Mesenchymal stem cell (in vitro differentiated cells and primary cell): ENCODE results near the gene RADIL.

ENCODE experiments used
- DNase-seq: peaks from one replicate; pipeline ENCODE4 v3.0.0-alpha.2; 2013
- H2AFZ ChIP-seq: one replicate; pipeline ENCODE4 v1.6.1; 2013; ENCODE audit warnings: low read depth, mild to moderate bottlenecking, control low read depth, inconsistent platforms, low read length, moderate library complexity
- H2AK5ac ChIP-seq: 2 replicates; pipeline ENCODE4 v1.6.1; 2013; ENCODE audit warnings: low read length, moderate library complexity, mild to moderate bottlenecking, inconsistent platforms; ENCODE audit not compliant: severe bottlenecking
- H2BK120ac ChIP-seq: one replicate; pipeline ENCODE4 v1.6.1; 2013; ENCODE audit warnings: low read depth, mild to moderate bottlenecking, inconsistent platforms, low read length, moderate library complexity
- H2BK12ac ChIP-seq, 2 experiments: one replicate each; pipeline ENCODE4 v1.6.1; 2013; ENCODE audit warnings: inconsistent platforms in 2 of 2, low read length in 2 of 2, mild to moderate bottlenecking in 2 of 2, moderate library complexity in 2 of 2, control low read depth in 1 of 2
- H2BK15ac ChIP-seq: one replicate; pipeline ENCODE4 v1.6.1; 2013; ENCODE audit warnings: mild to moderate bottlenecking, low read depth, inconsistent platforms; ENCODE audit not compliant: poor library complexity, severe bottlenecking
- H2BK5ac ChIP-seq: 2 replicates; pipeline ENCODE4 v1.6.1; 2013; ENCODE audit warnings: low read depth, mild to moderate bottlenecking, low read length, control low read depth, inconsistent platforms; ENCODE audit not compliant: poor library complexity, severe bottlenecking
- H3K14ac ChIP-seq, 2 experiments: one replicate each; pipeline ENCODE4 v1.6.1; 2013; ENCODE audit warnings: inconsistent platforms in 2 of 2, low read length in 2 of 2, control low read depth in 1 of 2, mild to moderate bottlenecking in 1 of 2, moderate library complexity in 1 of 2
- H3K18ac ChIP-seq, 2 experiments: one replicate each; pipeline ENCODE4 v1.6.1; 2013; ENCODE audit warnings: inconsistent platforms in 2 of 2, low read length in 2 of 2, control low read depth in 1 of 2, low read depth in 1 of 2, mild to moderate bottlenecking in 1 of 2
- H3K23ac ChIP-seq, 2 experiments: one replicate each; pipeline ENCODE4 v1.6.1; 2013; ENCODE audit warnings: inconsistent platforms in 2 of 2, low read length in 2 of 2, mild to moderate bottlenecking in 2 of 2, moderate library complexity in 2 of 2, control low read depth in 1 of 2
- H3K27ac ChIP-seq: 2 replicates; pipeline ENCODE4 v1.5.1; 2013; ENCODE audit warnings: mild to moderate bottlenecking, moderate library complexity, low read length, control low read depth, inconsistent platforms; ENCODE audit not compliant: poor library complexity, severe bottlenecking
- H3K27me3 ChIP-seq, 2 experiments: 2 replicates each; pipeline versions ENCODE4 v1.6.1 to v1.7.0; 2013; ENCODE audit warnings: low read length in 2 of 2, mild to moderate bottlenecking in 2 of 2, moderate library complexity in 2 of 2, control low read depth in 1 of 2, inconsistent platforms in 1 of 2; ENCODE audit not compliant: control insufficient read depth in 1 of 2, insufficient read depth in 1 of 2
- H3K36me3 ChIP-seq, 2 experiments: 2 replicates each; pipeline versions ENCODE4 v1.6.1 to v1.7.0; 2013; ENCODE audit warnings: low read length in 2 of 2, control low read depth in 1 of 2, inconsistent platforms in 1 of 2, low read depth in 1 of 2, mild to moderate bottlenecking in 1 of 2; ENCODE audit not compliant: insufficient read depth in 2 of 2, control insufficient read depth in 1 of 2
- H3K4ac ChIP-seq, 2 experiments: one replicate each; pipeline ENCODE4 v1.6.1; 2013; ENCODE audit warnings: inconsistent platforms in 2 of 2, low read length in 2 of 2, mild to moderate bottlenecking in 2 of 2, moderate library complexity in 2 of 2, control low read depth in 1 of 2, low read depth in 1 of 2
- H3K4me1 ChIP-seq: 2 replicates; pipeline ENCODE4 v1.6.1; 2013; ENCODE audit warnings: low read depth, low read length, control low read depth; ENCODE audit not compliant: control insufficient read depth, insufficient read depth
- H3K4me2 ChIP-seq: 2 replicates; pipeline ENCODE4 v1.6.1; 2013; ENCODE audit warnings: low read length, mild to moderate bottlenecking, inconsistent platforms; ENCODE audit not compliant: poor library complexity, severe bottlenecking
- H3K4me3 ChIP-seq, 2 experiments: 2 replicates each; pipeline versions ENCODE4 v1.5.1 to v1.7.0; 2013; ENCODE audit warnings: low read length in 2 of 2, mild to moderate bottlenecking in 2 of 2, control low read depth in 1 of 2, low read depth in 1 of 2; ENCODE audit not compliant: insufficient read depth in 1 of 2
- H3K79me1 ChIP-seq: replicated peaks from 2 replicates; pipeline ENCODE4 v1.6.1; 2013; ENCODE audit warnings: mild to moderate bottlenecking, control low read depth, low read length, inconsistent platforms; ENCODE audit not compliant: poor library complexity, severe bottlenecking
- H3K9ac ChIP-seq: 2 replicates; pipeline ENCODE4 v1.7.0; 2013; ENCODE audit warnings: mild to moderate bottlenecking, low read length, moderate library complexity
- H3K9me3 ChIP-seq: 2 replicates; pipeline ENCODE4 v1.7.0; 2013; ENCODE audit warnings: mild to moderate bottlenecking, low read length; ENCODE audit not compliant: control insufficient read depth
- H4K8ac ChIP-seq: one replicate; pipeline ENCODE4 v1.6.1; 2013; ENCODE audit warnings: inconsistent platforms, mild to moderate bottlenecking, low read length, moderate library complexity
- H4K91ac ChIP-seq: one replicate; pipeline ENCODE4 v1.6.1; 2013; ENCODE audit warnings: mild to moderate bottlenecking, low read length, inconsistent platforms
- WGBS: methylation state at CpG from one replicate; pipeline ENCODE4 v1.1.7; 2013; ENCODE audit warnings: mixed read lengths; 5-methylcytosine and 5-hydroxymethylcytosine counted together

Gene RADIL

GRCh38 chr7:4857189-4857588 lies 26.3 kb downstream of the RADIL start:
- Histone ChIP-seq H3K9ac (no peak overlapping the region), H3K9me3 (peaks cover 2% of the 10 kb centered on the region), H3K27me3 (peaks cover 9 to 10% of the 10 kb centered on the region in 2 experiments), H2BK5ac (no peak overlapping the region), H3K4me1 (no peaks in the 10 kb centered on the region), H3K36me3 (no peaks in the 10 kb centered on the region), H3K79me1 (no peaks in the 10 kb centered on the region), H4K8ac (no peak overlapping the region), H4K91ac (no peak overlapping the region), H3K4me2 (no peak overlapping the region), H2AFZ (no peak overlapping the region), H2BK120ac (no peak overlapping the region), H3K4ac (no peak overlapping the region), H3K27ac (no peak overlapping the region), H2BK15ac (no peak overlapping the region), H2BK12ac (no peak overlapping the region), H3K14ac (no peak overlapping the region), H3K18ac (no peak overlapping the region), H3K4me3 (no peak overlapping the region), H2AK5ac (no peak overlapping the region), H3K23ac (no peak overlapping the region)
- 63% methylated on average over 1 of the region's 3 CpGs for WGBS
- no peak for DNase-seq

- H2AK5ac ChIP-seq = no peak overlapping the region
- no peak overlapping the region for H2BK5ac ChIP-seq
- peaks cover 7 to 9% of the 10 kb centered on the region in 2 experiments for H3K27me3 ChIP-seq
- H3K79me1 ChIP-seq = no peaks in the 10 kb centered on the region
- H3K9ac ChIP-seq = no peak overlapping the region
- H3K4ac ChIP-seq = no peak overlapping the region
- DNase-seq = peak; percentile 37
- H4K91ac ChIP-seq = no peak overlapping the region
- H3K27ac ChIP-seq = no peak overlapping the region
- no peaks in the 10 kb centered on the region for H3K4me1 ChIP-seq
- H3K36me3 ChIP-seq = no peaks in the 10 kb centered on the region
- H3K4me3 ChIP-seq = no peak overlapping the region
- H3K23ac ChIP-seq = no peak overlapping the region
- H3K14ac ChIP-seq = no peak overlapping the region
- H3K4me2 ChIP-seq = no peak overlapping the region
- no peak overlapping the region for H4K8ac ChIP-seq
- 39% methylated on average over 3 of the region's 10 CpGs for WGBS
- no peak overlapping the region for H2BK120ac ChIP-seq
- no peak overlapping the region for H3K18ac ChIP-seq
- no peaks in the 10 kb centered on the region for H3K9me3 ChIP-seq
- no peak overlapping the region for H2BK15ac ChIP-seq
- H2AFZ ChIP-seq = no peak overlapping the region
- H2BK12ac ChIP-seq = no peak overlapping the region
Measured at GRCh38 chr7:4856336-4857057, 27.0 kb downstream of the RADIL start.

GRCh38 chr7:4854916-4855315 lies 28.6 kb downstream of the RADIL start:
- no peaks in the 10 kb centered on the region for H3K79me1 ChIP-seq
- H2BK120ac ChIP-seq = no peak overlapping the region
- H2AK5ac ChIP-seq = no peak overlapping the region
- peaks cover 5% of the 10 kb centered on the region for H3K9me3 ChIP-seq
- H3K4me3 ChIP-seq = no peak overlapping the region
- DNase-seq = peak; percentile 43
- H2AFZ ChIP-seq = no peak overlapping the region
- H3K18ac ChIP-seq = no peak overlapping the region
- no peak overlapping the region for H3K4ac ChIP-seq
- no peak overlapping the region for H3K9ac ChIP-seq
- H2BK5ac ChIP-seq = no peak overlapping the region
- H3K14ac ChIP-seq = no peak overlapping the region
- no peak overlapping the region for H3K23ac ChIP-seq
- H3K4me2 ChIP-seq = no peak overlapping the region
- 32% methylated on average over 3 of the region's 6 CpGs for WGBS
- no peaks in the 10 kb centered on the region for H3K4me1 ChIP-seq
- H2BK12ac ChIP-seq = no peak overlapping the region
- no peak overlapping the region for H4K8ac ChIP-seq
- no peak overlapping the region for H4K91ac ChIP-seq
- H3K36me3 ChIP-seq = no peaks in the 10 kb centered on the region
- no peak overlapping the region for H2BK15ac ChIP-seq
- peaks cover under 1 to 5% of the 10 kb centered on the region in 2 experiments for H3K27me3 ChIP-seq
- H3K27ac ChIP-seq = no peak overlapping the region

GRCh38 chr7:4851459-4852422 lies 31.8 kb downstream of the RADIL start:
- Histone ChIP-seq H2AK5ac (no peak overlapping the region), H3K4me2 (no peak overlapping the region), H2BK120ac (no peak overlapping the region), H4K8ac (no peak overlapping the region), H2BK5ac (no peak overlapping the region), H3K27ac (no peak overlapping the region), H4K91ac (no peak overlapping the region), H2BK12ac (no peak overlapping the region), H3K36me3 (no peaks in the 10 kb centered on the region), H3K18ac (no peak overlapping the region), H3K79me1 (no peaks in the 10 kb centered on the region), H3K27me3 (no peaks in the 10 kb centered on the region), H2BK15ac (no peak overlapping the region), H3K9me3 (peaks cover 5% of the 10 kb centered on the region), H3K9ac (no peak overlapping the region), H3K4ac (no peak overlapping the region), H2AFZ (no peak overlapping the region), H3K4me1 (no peaks in the 10 kb centered on the region), H3K14ac (no peak overlapping the region), H3K4me3 (no peak overlapping the region), H3K23ac (no peak overlapping the region)
- WGBS = 73% methylated on average over 5 of the region's 6 CpGs
- peak; percentile 42 for DNase-seq
